ENCODE measurements around the gene EHMT1. TPM values are rescaled to one million over a fixed set of nuclear protein-coding genes. Genes with fewer than 3 reads are reported as not detected.
"Not testable (repeated sequence)": the region's sequence is repeated elsewhere in the genome, so short reads cannot be mapped to it uniquely, and the experiment has no call there.

Gene EHMT1
- total and polyA plus RNA-seq, 2 of the 8 experiments (the other 6 are each of a cell fraction or from before 2014, with no cell fraction given): 95.7 to 163 TPM

GRCh38 chr9:137593176-137593575 lies 25.6 kb upstream of the EHMT1 start (continued):
- TF ChIP-seq CTCF (IDR thresholded peaks at IDR 0.05; ENCODE audit: control extremely low read depth in 1 of 3, insufficient read depth in 1 of 3, low read depth in 1 of 3, low read length in 3 of 3) (no peak), KDM1A (IDR thresholded peaks at IDR 0.05; ENCODE audit: borderline replicate concordance, low read length) (no peak), POU5F1 (IDR thresholded peaks at IDR 0.05; ENCODE audit: low read depth, low read length) (no peak), NRF1 (IDR thresholded peaks at IDR 0.05; ENCODE audit: low read depth, low read length) (no peak), TBP (IDR thresholded peaks at IDR 0.05; ENCODE audit: low read depth, low read length) (no peak), CBX5 (IDR thresholded peaks at IDR 0.05; ENCODE audit: low read depth, low read length) (no peak)

GRCh38 chr9:137596577-137596976 lies 22.2 kb upstream of the EHMT1 start:
- 91% methylated on average over 3 of the region's 7 CpGs; no CpG with 5 or more reads in 1 of the 2 experiments for WGBS, 2 experiments (ENCODE audit: extremely low coverage in 1 of 2, insufficient coverage in 1 of 2, insufficient read length in 1 of 2, insufficient replicate concordance in 2 of 2, low coverage in 1 of 2, low lambda C conversion rate in 2 of 2, missing lambda C conversion rate in 1 of 2)
- H2BK12ac ChIP-seq (ENCODE audit: low read depth, low read length); H4K8ac ChIP-seq (ENCODE audit: extremely low read depth, insufficient read depth, low read length); H3K56ac ChIP-seq (replicated peaks; ENCODE audit: insufficient read length, low read depth, low read length); H2BK20ac ChIP-seq (ENCODE audit: low read length); H3K27ac ChIP-seq (ENCODE audit: low read depth, low read length); H3K23ac ChIP-seq (ENCODE audit: insufficient read length); H3K9ac ChIP-seq (replicated peaks in 1 of 4; ENCODE audit: extremely low read depth in 1 of 4, low read depth in 3 of 4, low read length in 3 of 4); H3K4me1 ChIP-seq (replicated peaks in 1 of 4; ENCODE audit: control insufficient read depth in 3 of 4, insufficient read depth in 4 of 4, low read length in 3 of 4); H3K4ac ChIP-seq (replicated peaks; ENCODE audit: insufficient read length, low read depth, low read length); H3K23me2 ChIP-seq (ENCODE audit: low read depth, low read length); H2AFZ ChIP-seq (ENCODE audit: low read length); H2AK5ac ChIP-seq (ENCODE audit: low read depth, low read length); H3K14ac ChIP-seq (ENCODE audit: insufficient read length); H4K20me1 ChIP-seq (replicated peaks in 1 of 2; ENCODE audit: control insufficient read depth in 1 of 2, insufficient read depth in 2 of 2, low read length in 2 of 2); H3K36me3 ChIP-seq (ENCODE audit: control insufficient read depth in 2 of 4, insufficient read depth in 4 of 4, low read length in 3 of 4); H2BK15ac ChIP-seq (ENCODE audit: low read length); H2BK120ac ChIP-seq (replicated peaks; ENCODE audit: low read depth, low read length); H3K79me2 ChIP-seq (ENCODE audit: control insufficient read depth in 1 of 2, insufficient read depth in 2 of 2, low read length in 2 of 2); H2BK5ac ChIP-seq (ENCODE audit: low read depth, low read length); H3K27me3 ChIP-seq (replicated peaks in 1 of 4; ENCODE audit: control insufficient read depth in 3 of 4, extremely low read depth in 1 of 4, insufficient read depth in 3 of 4, low read length in 3 of 4); H4K91ac ChIP-seq (replicated peaks; ENCODE audit: insufficient read length, low read length); H3K4me3 ChIP-seq (ENCODE audit: extremely low read depth in 1 of 4, insufficient read depth in 2 of 4, low read depth in 3 of 4, low read length in 4 of 4); DNase-seq (ENCODE audit: low read depth in 1 of 2, low spot score in 2 of 2); H3K18ac ChIP-seq (ENCODE audit: extremely low read depth, low read length); FAIRE-seq; H3K4me2 ChIP-seq (ENCODE audit: insufficient read depth in 1 of 2, low read depth in 2 of 2, low read length in 2 of 2); POLR2A ChIA-PET (ENCODE audit: partially characterized antibody); H4K5ac ChIP-seq (ENCODE audit: insufficient read length, low read depth, low read length); H3K79me1 ChIP-seq (ENCODE audit: low read depth, low read length); H3K9me3 ChIP-seq (ENCODE audit: insufficient read depth in 2 of 2, low read depth in 1 of 2, low read length in 1 of 2): not testable (repeated sequence)
- CTCF ChIA-PET (ENCODE audit: partially characterized antibody): interaction anchor here (0.9 to 3.5 kb wide), 6 partner anchors 14 to 280 kb away, joined by 3 to 17 read pairs (median 3); no protein-coding TSS in a partner anchor

Measured in H1 (cell line).